ENCODE measurements around the gene SLC39A1. TPM values are rescaled to one million over a fixed set of nuclear protein-coding genes. Genes with fewer than 3 reads are reported as not detected.

The SLC39A1 gene
- total RNA-seq, 1 experiment from 2014 or later, result 204 TPM

GRCh38 chr1:153968408-153968807 lies 5.1 kb upstream of the SLC39A1 start:
- peak overlapping the region; percentile 80 for H3K4me3 Mint-ChIP-seq
- H3K36me3 Mint-ChIP-seq, result peaks cover 9% of the 10 kb centered on the region
- ChIA-PET CTCF (interaction anchor here (1.9 to 2.9 kb wide), 3 partner anchors 17 to 271 kb away, joined by 4 to 28 read pairs (median 21); partner anchors contain the start of genes DENND4B and RAB13), POLR2A (interaction anchor here (0.6 to 4.4 kb wide), 6 partner anchors 9 to 46 kb away, joined by 3 to 55 read pairs (median 22); partner anchors contain the start of genes CRTC2, DENND4B, GATAD2B and JTB)
- no peak for TF ChIP-seq SOX15 (CRISPR knock-in tag; IDR thresholded peaks at IDR 0.05)
- TF ChIP-seq, protein P1, sequence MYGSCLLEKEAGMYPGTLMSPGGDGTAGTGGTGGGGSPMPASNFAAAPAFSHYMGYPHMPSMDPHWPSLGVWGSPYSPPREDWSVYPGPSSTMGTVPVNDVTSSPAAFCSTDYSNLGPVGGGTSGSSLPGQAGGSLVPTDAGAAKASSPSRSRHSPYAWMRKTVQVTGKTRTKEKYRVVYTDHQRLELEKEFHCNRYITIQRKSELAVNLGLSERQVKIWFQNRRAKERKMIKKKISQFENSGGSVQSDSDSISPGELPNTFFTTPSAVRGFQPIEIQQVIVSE (CRISPR knock-in tag; IDR thresholded peaks at IDR 0.05; ENCODE audit: borderline replicate concordance), result no peak
- TF ChIP-seq, protein P2, sequence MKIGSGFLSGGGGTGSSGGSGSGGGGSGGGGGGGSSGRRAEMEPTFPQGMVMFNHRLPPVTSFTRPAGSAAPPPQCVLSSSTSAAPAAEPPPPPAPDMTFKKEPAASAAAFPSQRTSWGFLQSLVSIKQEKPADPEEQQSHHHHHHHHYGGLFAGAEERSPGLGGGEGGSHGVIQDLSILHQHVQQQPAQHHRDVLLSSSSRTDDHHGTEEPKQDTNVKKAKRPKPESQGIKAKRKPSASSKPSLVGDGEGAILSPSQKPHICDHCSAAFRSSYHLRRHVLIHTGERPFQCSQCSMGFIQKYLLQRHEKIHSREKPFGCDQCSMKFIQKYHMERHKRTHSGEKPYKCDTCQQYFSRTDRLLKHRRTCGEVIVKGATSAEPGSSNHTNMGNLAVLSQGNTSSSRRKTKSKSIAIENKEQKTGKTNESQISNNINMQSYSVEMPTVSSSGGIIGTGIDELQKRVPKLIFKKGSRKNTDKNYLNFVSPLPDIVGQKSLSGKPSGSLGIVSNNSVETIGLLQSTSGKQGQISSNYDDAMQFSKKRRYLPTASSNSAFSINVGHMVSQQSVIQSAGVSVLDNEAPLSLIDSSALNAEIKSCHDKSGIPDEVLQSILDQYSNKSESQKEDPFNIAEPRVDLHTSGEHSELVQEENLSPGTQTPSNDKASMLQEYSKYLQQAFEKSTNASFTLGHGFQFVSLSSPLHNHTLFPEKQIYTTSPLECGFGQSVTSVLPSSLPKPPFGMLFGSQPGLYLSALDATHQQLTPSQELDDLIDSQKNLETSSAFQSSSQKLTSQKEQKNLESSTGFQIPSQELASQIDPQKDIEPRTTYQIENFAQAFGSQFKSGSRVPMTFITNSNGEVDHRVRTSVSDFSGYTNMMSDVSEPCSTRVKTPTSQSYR (CRISPR knock-in tag; IDR thresholded peaks at IDR 0.05), result no peak
- TF ChIP-seq ZNF232 (CRISPR knock-in tag; IDR thresholded peaks at IDR 0.05), result no peak
- TF ChIP-seq USF2 (CRISPR knock-in tag; IDR thresholded peaks at IDR 0.05), result no peak
- TF ChIP-seq AR (CRISPR knock-in tag; IDR thresholded peaks at IDR 0.05), result no peak
- no peak for TF ChIP-seq FOXJ3 (CRISPR knock-in tag; IDR thresholded peaks at IDR 0.05; ENCODE audit: borderline replicate concordance)
- TF ChIP-seq TEAD4 (CRISPR knock-in tag; IDR thresholded peaks at IDR 0.05), result no peak
- DNase-seq (ENCODE audit: low spot score) (no peak), ATAC-seq (no peak)
- no peak overlapping the region for H3K27ac Mint-ChIP-seq
- no peaks in the 10 kb centered on the region for H3K27me3 Mint-ChIP-seq (ENCODE audit: low read depth)
- H3K9me3 Mint-ChIP-seq, result peaks cover 5% of the 10 kb centered on the region
- peaks cover 26% of the 10 kb centered on the region for H3K4me1 Mint-ChIP-seq

DNA sequence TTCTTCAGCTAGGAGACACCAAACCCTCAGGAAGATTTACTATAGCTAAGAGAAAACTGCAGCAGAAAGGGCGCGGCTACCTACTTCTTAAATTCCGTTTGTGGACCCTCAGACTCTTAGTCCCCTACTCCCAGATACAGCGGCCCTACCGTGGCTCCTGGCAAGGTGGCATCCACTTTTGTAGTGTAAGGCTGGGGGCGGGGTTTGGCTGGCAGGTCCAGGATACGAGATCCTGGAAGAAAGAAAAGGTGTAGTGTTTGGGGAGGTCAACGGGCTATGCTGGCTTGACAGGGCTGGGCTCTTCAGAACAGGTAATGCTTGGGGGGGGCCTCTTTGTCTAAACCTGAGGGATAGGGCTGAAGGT lies 4.6 kb upstream of the SLC39A1 start:
- H3K9me3 Mint-ChIP-seq, result peaks cover 5% of the 10 kb centered on the region
- DNase-seq (ENCODE audit: low spot score) (peak; percentile 54), ATAC-seq (peak; percentile 1; the same call in 1 of the 2 replicates)
- peak overlapping the region; percentile 80 for H3K4me3 Mint-ChIP-seq
- H3K36me3 Mint-ChIP-seq, result peaks cover 9% of the 10 kb centered on the region
- H3K4me1 Mint-ChIP-seq, result peaks cover 26% of the 10 kb centered on the region
- TF ChIP-seq ZMAT4 (CRISPR knock-in tag; IDR thresholded peaks at IDR 0.05), result no peak
- no peak for TF ChIP-seq SMAD4 (CRISPR knock-in tag; IDR thresholded peaks at IDR 0.05)
- TF ChIP-seq ATF6 (CRISPR knock-in tag; IDR thresholded peaks at IDR 0.05), result no peak
- no peak for TF ChIP-seq JUN (CRISPR knock-in tag; IDR thresholded peaks at IDR 0.05)
- TF ChIP-seq, protein P3, sequence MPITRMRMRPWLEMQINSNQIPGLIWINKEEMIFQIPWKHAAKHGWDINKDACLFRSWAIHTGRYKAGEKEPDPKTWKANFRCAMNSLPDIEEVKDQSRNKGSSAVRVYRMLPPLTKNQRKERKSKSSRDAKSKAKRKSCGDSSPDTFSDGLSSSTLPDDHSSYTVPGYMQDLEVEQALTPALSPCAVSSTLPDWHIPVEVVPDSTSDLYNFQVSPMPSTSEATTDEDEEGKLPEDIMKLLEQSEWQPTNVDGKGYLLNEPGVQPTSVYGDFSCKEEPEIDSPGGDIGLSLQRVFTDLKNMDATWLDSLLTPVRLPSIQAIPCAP (CRISPR knock-in tag; IDR thresholded peaks at IDR 0.05), result no peak
- no peaks in the 10 kb centered on the region for H3K27me3 Mint-ChIP-seq (ENCODE audit: low read depth)
- ChIA-PET POLR2A (interaction anchor here (0.8 to 4.4 kb wide), 12 partner anchors 8 to 334 kb away, joined by 3 to 55 read pairs (median 8); partner anchors contain the start of genes CHTOP, CRTC2, DENND4B and GATAD2B), CTCF (interaction anchor here (0.8 to 2.9 kb wide), 9 partner anchors 9 to 270 kb away, joined by 3 to 28 read pairs (median 6); partner anchors contain the start of genes CRTC2, DENND4B, JTB and RAB13)
- peak overlapping the region; percentile 98 for H3K27ac Mint-ChIP-seq
